Measurements from ENCODE around the gene PARD3B.

DNA sequence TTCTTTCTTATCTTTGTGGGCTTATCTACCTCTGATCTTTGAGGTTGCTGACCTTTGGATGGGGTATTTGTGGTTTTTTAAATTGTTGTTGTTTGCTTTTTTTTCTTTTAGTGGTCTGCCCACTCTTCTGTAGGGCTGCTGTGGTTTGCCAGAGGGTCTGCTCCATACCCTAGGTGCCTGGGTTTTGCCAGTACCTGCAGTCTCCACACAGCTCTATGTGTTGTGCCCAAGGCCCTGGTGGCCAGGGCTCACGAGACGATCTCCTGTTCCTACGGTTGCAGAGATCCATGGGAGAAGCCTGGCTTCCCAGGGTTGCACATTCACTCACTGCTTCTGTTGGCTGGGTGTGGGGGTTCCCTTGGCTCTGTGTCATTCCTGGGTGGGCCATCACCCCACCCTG lies 87.1 kb downstream of the PARD3B start:
- TF ChIP-seq, protein P1, sequence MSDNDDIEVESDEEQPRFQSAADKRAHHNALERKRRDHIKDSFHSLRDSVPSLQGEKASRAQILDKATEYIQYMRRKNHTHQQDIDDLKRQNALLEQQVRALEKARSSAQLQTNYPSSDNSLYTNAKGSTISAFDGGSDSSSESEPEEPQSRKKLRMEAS (IDR thresholded peaks at IDR 0.05; ENCODE audit: low read depth, low read length) = no peak
- TF ChIP-seq, protein P2, sequence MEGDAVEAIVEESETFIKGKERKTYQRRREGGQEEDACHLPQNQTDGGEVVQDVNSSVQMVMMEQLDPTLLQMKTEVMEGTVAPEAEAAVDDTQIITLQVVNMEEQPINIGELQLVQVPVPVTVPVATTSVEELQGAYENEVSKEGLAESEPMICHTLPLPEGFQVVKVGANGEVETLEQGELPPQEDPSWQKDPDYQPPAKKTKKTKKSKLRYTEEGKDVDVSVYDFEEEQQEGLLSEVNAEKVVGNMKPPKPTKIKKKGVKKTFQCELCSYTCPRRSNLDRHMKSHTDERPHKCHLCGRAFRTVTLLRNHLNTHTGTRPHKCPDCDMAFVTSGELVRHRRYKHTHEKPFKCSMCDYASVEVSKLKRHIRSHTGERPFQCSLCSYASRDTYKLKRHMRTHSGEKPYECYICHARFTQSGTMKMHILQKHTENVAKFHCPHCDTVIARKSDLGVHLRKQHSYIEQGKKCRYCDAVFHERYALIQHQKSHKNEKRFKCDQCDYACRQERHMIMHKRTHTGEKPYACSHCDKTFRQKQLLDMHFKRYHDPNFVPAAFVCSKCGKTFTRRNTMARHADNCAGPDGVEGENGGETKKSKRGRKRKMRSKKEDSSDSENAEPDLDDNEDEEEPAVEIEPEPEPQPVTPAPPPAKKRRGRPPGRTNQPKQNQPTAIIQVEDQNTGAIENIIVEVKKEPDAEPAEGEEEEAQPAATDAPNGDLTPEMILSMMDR (IDR thresholded peaks at IDR 0.05; ENCODE audit: low read depth, low read length) = no peak
- TF ChIP-seq POLR2A (IDR thresholded peaks at IDR 0.05; ENCODE audit: extremely low read depth, insufficient read length) = no peak
